ENCODE results near the gene TGFA. TPM values are rescaled to one million over a fixed set of nuclear protein-coding genes. Genes with fewer than 3 reads are reported as not detected.

The TGFA gene
- polyA plus RNA-seq (ENCODE audit: insufficient read length in 4 of 4) = 10 to 100 TPM; 18.4 to 21.1 (median 19.4) TPM

DNA sequence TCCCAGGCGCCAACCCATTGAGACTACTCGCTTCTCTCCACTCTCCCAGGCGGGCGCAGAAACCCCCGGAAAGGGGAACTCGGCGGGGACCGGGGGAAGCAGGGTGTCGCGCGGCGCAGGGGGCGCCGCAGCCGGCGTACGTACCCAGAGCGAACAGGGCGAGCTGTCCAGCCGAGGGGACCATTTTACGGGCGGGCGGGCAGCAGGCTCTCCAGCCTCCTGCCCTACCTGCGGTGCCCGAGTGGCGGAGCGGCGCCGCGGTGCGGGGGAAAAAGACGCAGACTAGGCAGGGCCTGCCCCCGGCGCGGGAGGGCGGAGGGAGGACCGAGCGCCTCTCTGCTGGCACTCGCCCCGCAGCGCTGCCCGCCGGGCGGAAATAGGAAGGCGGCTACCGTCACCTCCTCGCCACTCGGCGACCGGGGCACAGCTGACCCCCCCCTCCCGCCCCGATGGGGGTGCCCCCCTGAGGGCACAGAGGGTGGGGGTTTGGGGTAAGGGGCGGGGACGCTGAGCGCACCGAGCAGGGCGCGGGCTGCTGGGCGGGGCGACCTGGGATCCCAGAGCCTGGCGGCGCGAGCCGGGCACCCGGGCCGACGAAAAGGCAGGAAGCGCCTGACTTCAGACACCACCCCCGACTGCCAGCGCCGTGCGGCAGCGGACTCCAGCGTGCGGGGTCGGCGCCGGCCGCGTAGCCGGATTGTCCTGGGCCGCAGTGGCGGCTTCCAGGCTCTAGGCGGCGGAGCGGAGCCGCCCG lies at the start of gene TGFA:
TSS of gene TGFA (minus strand) at position 243 of the 754 bp plus-strand sequence. CDS start at position 184, 59 bp downstream.
- peak in 2 of 4 donors; percentile 51 to 53 for DNase-seq (ENCODE audit: low read depth in 4 of 4, low spot score in 3 of 4)

DNA sequence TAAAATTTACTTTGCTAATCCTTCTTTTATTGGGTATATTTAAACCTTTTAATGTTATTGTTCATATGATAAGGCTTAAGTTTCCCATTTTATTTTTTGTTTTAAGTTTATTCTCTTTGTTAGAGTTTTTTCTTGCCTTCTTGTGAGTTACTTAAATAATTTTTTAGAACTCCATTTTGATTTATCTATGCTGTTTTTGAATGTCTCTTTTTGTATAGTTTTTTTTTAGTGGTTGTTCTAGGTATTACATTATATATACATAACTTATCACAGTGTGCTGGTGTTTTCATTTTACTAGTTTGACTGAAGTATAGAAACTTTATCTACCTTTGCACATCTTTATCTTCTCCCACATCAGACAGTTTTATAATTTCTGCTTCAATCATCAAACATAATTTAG lies 49.4 kb upstream of the TGFA start:
- DNase-seq (ENCODE audit: low read depth in 4 of 4, low spot score in 3 of 4) = no peak

DNA sequence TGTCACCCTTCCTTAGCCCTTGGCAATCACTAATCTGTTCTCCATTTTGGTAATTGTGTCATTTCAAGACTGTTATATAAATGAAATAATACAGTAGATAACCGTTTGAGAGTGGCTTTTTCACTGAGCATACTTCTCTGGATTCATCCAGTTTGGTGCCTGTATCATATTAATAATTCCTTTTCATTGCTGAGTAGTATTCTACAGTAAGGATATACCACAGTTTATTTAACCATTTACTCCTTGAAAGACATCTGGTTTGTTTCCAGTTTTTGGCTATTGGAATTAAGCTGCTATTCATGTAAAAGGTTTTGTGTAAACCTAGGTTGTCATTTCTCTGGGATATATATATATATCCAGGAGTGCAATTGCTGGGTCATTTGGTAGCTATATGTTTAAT lies 44.6 kb upstream of the TGFA start:
- no peak for DNase-seq (ENCODE audit: low read depth in 4 of 4, low spot score in 3 of 4)

DNA sequence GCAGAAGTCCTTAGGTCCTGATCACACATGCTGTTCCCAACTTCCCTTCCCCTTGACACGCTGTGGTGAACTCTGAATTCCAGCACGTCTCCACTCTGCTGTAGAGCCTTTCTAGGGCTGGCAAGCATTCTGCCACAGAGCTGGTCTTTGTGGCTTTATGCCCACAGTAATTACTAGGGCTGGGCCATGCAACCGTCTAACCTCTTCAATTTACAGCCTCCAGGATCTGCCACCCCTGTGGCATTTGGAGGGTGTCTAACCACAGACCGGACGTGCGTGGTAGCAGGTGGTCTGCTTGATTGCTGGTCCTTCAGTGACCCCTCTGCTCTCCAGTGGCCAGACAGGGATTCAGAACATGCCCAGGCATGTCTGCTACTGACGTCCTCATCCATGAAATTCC lies 43.1 kb upstream of the TGFA start:
- DNase-seq (ENCODE audit: low read depth in 4 of 4, low spot score in 3 of 4) = no peak

DNA sequence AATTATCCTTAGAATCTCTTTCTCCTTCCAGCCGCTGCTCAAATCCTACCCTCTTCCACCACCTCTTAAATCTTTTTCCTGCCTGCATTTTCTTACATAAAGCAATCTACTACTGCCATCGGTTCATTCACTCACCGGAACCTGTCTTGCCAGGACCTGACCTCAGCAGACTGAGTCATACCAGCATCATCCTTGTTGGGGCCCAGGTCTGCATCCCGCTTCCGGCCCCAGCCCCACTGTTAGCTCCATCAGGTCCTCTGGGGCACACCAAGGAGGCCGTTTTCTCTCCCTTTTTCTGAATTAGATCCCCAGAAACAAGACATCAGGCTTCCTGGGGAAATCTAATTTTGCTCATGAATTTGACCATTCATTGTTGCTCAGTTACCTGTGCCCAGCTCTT lies 42.7 kb upstream of the TGFA start:
- DNase-seq (ENCODE audit: low read depth in 4 of 4, low spot score in 3 of 4) = no peak

DNA sequence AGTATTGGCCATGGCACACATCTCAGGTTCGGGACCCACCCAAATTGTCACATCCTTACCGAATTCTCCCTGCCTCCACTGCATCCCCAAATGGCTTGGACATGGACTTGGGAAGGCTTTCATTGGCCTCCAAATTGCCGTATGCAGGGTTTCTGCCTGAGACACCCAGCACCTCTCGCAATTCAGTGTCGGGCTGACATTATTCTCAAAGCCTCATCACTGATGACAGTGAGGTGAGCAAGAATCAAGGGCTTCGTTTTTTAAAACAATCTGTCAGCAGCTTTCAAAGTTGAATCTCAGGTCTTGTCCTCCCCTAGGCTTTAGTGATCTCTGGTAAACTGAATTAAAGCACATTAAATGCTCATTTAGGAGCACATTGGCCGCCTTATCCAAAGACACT lies 29.5 kb upstream of the TGFA start:
- no peak for DNase-seq (ENCODE audit: low read depth in 4 of 4, low spot score in 3 of 4)

DNA sequence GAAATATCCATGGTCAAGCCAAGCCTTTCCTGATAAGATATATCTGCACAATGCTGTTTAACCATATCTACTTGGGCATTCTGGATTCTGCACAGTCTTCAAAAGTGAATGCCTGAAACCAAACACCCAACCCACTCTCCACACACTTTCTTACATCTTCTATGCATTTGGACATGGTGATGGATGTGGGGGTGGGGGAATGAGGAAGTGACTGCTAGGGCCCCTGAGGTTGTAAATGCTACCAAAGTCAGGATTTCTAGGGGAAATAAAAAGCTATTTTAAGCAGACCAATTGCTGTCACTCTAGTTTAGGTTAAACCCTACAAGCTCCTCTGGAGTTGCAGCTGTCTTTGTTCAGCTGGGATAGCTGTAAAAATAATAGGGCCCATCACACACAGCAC lies 26.7 kb upstream of the TGFA start:
- no peak for DNase-seq (ENCODE audit: low read depth in 4 of 4, low spot score in 3 of 4)

DNA sequence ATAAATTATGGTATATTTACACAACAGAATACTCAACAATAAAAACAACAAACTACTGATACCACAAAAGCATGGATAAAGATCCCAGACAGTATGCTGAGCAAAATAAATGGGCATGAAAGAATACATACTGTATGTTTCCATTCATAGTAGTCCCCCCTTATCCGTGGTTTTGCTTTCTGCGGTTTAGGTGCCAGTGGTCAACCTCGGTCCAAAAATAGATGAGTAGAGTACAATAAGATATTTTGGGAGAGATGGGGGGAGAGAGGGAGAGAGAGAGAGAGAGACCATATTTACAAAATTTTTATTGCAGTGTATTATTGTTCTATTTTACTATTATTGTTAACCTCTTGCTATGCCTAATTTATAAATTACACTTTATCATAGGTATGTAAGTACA lies 21.0 kb upstream of the TGFA start:
- no peak for DNase-seq (ENCODE audit: low read depth in 4 of 4, low spot score in 3 of 4)

DNA sequence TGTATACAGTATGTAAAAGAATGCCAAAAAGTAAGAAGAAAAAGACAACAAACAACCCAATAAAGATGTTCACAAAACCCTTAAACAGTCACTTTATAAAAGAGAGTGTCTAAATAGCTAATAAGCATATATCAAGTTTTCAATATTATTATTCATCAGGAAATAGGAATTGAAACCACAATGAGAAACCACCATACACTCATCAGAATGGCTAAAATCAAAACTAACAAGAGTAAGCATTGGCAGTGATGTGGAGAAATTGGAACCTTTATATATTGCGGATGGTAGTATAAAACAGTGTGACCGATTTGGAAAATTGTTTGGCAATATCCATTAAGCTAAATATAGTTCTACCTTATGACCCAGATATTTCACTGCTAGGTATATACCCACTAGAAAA lies 20.5 kb upstream of the TGFA start:
- DNase-seq (ENCODE audit: low read depth in 4 of 4, low spot score in 3 of 4) = no peak

DNA sequence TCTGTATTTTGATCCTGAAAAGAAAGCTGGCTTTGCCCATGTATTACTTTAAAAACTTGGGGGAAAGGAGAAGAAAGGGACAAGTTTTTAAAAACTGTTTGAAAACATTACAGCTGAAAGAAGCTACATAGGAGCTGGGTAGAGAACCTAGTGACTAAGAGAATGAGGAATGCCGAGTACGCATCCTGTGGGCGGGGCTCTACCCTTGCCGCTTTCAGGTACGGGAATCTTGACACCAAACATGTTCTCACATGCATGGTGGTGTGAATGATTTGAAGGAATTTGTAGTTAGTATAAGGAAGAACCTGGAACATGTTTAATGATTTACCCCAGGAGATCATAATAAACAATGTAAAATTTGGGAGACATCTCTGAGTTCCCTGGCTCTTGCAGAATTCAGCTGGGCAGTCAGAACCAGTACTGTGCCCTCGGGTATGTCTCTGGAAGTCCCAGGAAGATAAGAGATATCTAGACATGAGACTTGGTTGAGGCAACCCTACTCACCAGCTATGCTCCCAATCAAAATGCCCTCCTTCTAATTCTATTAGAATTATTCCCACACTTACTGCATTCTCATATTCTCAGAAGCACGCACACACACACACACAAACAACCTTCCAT lies 16.5 kb upstream of the TGFA start:
- DNase-seq (ENCODE audit: low read depth in 4 of 4, low spot score in 3 of 4) = no peak

DNA sequence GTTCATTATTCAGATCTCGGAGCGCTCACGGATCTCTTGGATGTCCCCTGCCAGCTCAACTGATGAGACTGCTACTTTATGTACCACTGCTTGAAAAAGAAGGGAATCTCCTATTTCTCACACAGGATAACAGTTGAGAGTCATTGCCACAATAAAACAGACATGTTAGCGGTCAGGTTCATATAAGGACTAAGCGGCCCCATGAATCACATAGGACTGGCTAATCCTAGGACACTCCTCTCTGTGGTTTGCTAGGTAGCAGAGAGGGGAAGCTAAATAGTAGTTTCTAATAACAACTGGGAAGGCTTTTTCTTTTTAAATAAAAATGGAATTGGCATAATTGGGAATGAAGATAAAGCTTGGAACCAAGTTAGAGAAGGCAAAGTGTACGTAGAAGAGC lies 15.9 kb upstream of the TGFA start:
- no peak for DNase-seq (ENCODE audit: low read depth in 4 of 4, low spot score in 3 of 4)

DNA sequence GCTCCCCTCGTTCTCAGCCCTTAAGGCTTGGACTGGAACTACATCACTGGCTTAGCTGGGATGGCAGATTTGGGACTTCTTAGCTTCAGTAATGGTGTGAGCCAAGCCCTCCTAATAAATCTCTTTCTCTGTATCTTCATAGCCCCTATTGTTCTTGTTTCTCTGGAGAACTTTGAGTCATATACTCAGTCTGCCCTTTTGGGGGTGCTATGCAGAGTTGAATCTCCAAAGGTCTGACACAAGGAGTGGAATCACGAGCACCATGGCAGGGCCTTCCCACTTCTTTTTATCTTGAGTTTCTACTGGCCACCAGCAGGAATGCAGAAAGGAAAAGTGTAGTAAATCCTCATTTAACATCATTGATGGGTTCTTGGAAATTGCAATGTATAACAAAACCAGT lies 13.3 kb upstream of the TGFA start:
- DNase-seq (ENCODE audit: low read depth in 4 of 4, low spot score in 3 of 4) = no peak

DNA sequence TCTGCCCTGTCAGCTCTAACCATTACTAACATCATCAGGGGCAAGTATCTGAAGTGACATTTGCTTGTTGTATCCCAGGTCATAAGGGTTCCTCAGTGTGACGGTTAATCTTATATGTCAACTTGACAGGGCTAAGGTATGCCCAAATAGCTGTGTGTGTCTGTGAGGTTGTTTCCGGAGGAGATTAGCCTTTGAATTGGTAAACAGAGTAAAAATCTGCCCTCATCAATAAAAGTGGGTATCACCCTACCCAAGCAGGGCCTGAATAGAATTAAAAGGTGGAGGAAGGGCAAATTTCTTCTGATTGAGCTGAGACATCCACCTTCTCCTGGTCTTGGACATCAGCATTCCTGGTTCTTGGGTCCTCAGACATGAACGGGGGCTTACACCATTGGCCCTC lies 12.8 kb upstream of the TGFA start:
- DNase-seq (ENCODE audit: low read depth in 4 of 4, low spot score in 3 of 4) = no peak

DNA sequence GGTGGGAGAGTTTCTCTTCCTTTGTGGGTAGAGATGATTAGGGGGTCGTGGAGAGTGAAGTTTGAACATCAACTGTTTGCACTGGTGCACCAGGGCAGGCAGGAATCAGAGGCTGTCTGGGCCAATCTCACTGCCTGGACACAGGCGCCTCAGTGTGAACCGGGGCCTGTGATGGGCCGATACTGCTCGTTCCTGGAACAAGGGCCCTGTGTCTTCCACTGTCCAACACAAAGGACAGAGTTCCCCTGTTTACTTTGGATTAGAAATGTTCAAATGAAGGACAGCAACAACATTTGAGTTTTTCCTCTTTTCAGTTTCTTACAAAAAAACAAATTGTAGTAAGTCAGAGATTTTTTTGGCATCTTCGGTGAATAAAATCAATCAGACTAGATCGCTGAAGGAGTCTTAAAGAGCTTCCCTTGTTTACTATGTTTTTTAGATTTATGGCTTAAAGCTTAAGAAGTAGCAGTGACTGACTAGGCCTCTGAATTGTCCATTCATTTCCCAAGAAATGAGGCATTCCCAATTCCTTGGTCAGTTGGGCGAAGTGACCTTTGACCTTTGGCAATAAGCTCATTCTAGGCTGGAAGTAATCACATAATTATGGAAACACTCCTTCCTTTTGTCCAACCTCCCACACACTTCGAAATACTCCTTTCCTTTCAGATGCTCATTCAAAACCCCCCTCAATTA lies 11.6 kb upstream of the TGFA start:
- DNase-seq (ENCODE audit: low read depth in 4 of 4, low spot score in 3 of 4) = no peak

DNA sequence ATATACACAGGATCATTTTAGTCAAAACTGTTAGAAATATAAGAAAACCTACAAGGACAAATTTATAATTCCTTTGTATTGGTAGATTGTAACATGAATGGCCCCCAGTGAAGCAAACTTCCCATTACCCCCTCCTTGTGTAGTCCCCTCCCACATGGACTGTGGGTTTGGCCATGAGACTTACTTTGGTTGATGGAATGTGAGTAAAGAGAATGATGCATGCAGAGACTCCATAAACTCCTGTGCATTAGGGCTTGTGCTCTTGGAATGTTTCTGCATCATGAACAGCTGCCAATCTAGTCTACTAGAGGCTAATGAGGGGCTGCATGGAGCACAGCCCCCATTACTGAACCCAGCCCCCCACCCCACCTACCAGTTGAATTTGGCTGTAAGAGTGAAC lies 8.3 kb upstream of the TGFA start:
- DNase-seq (ENCODE audit: low read depth in 4 of 4, low spot score in 3 of 4) = no peak

DNA sequence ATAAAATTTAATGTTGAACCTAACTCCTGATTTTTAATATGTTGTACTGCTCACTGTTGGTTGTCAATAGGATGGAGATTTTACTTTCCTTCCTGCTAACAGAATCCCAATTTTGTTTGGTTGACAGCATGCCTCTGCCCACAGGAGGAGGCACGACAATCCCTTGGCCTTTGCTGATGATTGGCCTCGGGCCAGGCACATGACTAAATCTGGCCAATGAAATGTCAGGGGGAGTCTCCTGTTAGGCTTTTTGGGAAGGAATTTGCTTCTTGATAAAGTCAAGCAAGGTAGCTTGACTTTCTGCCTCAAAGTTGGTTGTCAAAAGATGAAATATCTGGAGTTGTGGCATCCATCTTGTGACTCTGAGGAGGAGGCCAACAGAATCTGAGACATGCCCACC lies 6.8 kb upstream of the TGFA start:
- DNase-seq (ENCODE audit: low read depth in 4 of 4, low spot score in 3 of 4) = no peak

DNA sequence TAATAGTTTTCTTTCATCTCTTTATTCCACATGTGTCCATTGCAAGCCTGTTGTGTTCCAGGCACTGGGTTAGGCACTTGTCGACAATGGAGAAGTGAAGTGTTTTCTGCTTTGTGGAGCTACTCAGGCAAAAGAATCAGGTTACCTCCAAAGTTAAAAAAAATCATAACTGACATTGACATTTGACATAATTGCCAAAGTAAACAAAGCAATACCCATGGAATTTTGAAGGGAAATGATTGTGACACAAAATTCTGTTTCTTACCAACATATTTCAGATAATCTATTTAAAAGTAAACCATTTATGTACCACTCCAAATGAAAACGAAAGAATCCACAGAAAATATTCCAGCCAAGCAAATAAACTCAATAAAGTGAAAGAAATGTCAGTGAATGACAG lies 6.4 kb upstream of the TGFA start:
- DNase-seq (ENCODE audit: low read depth in 4 of 4, low spot score in 3 of 4) = no peak

DNA sequence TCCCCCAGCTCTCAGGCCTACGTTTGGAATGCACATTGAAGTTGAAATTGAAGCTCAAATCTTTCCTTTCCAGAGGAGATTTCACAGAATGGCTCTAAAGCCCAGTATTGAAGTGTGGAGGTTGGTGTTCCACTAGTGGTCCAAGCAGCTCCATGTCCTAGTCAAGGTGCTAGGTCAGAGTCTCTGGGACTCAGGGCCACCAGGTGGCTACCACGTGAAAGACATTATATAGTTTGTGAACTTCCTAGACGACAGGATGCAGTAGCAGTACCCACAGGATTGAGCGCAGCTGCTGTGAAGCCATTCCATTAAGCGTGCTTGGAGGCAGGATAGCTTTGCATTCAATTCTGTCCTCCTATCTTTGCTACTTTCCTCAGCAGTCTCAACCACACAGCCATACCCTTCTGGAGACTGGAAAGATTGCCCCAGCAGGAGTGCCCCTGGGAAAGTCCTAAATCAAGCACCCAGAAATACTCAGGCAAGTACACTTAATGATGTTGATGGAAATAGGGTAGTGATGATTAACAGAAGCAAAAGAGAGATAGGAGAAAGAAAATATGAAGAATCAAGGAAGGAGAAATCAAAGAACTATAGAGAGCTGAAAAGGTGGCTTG lies 4.7 kb upstream of the TGFA start:
- DNase-seq (ENCODE audit: low read depth in 4 of 4, low spot score in 3 of 4) = no peak

DNA sequence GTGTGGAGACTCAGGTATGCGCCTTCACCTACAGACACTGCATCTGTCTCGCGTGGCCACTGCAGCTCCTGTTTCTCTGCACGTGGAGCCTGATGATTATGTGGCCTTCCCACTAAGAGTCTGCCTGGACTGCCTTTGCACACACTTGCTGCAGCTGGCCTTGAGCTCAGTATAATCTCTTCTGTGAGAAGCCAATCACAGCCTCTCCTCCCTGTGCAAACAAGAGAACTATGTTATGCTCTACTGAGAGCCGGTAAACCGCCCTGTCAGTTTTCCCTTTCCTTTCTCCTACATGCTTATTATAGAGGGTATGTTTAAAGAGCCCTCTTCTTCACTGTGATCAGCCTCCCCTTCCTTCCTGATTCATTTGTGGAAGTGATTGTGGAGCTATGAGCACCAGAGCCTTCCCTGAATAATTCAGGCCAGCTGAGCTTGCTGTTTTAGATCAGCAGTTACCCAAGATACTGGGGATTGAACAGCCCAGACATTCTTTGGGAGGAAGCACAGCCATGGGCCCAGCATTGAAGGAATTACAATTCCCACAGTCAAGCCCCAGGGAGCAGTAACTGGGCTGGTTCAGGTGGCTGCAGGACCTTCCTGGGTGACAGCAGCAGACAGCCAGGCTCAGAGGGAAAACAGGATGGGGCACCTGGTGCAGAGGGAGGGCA lies 3.7 kb upstream of the TGFA start:
- no peak for DNase-seq (ENCODE audit: low read depth in 4 of 4, low spot score in 3 of 4)

DNA sequence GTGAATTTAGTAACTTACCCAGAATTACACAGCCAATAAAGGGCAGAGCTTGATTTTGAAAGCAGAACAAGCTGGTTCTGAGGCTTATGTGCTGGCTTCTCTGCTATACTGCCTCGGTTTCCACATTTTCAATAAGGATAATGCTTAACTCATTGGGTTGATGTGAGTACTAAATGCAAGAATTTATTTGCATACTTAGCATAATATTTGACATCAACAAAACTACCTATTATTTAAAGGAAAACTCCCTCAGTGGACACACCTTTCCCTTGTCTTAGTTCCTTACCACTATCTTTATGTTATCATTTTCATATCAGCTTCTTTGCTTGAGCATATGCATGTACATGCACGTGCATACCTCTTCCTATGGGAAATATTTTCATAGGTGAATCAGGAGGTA lies 3.0 kb upstream of the TGFA start:
- no peak for DNase-seq (ENCODE audit: low read depth in 4 of 4, low spot score in 3 of 4)

DNA sequence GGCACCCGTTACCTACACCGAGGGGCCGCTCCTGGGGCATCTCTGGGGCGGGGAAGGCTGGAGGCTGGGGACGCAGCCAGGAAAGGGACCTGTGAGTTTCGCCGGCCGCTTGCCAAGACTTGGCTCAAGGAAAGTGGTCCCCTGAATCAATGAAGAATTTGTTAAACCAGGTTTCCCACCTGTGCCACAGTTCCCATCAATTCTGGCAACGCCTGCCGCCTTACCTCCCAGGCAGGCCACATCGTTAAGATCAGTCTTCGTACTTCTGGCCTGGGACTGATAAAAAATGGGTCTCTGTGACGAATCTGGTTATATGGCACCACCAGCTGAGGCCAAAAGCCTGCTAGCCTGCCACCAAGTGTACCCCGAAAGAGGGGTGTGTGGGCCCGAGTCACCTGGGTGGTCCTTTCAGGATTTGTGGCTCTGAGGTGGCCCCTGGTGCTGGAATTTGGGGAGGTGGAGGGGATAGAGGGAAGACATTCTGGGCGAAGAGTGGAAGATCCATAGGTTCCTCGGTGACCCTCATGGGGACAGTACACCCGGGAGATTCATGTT lies 789 bp upstream of the TGFA start:
- no peak for DNase-seq (ENCODE audit: low read depth in 4 of 4, low spot score in 3 of 4)
